ENCODE results near the gene AMZ1.
"Not testable (repeated sequence)": the region's sequence is repeated elsewhere in the genome, so short reads cannot be mapped to it uniquely, and the experiment has no call there.

AMZ1 gene

DNA sequence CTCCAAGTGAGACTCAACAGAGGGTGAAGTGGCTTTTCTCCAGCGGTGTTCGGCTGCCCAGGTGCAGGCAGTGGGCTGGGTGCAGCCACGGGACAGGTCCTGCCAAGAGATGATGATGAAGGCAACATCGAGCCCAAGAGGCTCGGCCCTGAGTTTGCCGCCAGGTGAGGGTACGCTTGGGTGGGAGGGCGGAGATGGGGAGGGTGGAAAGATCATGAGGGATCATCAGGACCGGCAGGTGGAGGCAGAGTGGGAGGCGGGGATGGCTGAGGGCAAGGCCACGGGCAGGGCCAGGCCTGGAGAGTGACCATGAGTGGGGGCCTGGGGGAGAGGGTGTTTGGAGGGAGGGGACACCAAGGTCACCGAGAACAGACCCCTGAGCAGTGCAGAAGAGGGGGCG, 17.8 kb upstream of the AMZ1 start:
- DNase-seq, result no peak

DNA sequence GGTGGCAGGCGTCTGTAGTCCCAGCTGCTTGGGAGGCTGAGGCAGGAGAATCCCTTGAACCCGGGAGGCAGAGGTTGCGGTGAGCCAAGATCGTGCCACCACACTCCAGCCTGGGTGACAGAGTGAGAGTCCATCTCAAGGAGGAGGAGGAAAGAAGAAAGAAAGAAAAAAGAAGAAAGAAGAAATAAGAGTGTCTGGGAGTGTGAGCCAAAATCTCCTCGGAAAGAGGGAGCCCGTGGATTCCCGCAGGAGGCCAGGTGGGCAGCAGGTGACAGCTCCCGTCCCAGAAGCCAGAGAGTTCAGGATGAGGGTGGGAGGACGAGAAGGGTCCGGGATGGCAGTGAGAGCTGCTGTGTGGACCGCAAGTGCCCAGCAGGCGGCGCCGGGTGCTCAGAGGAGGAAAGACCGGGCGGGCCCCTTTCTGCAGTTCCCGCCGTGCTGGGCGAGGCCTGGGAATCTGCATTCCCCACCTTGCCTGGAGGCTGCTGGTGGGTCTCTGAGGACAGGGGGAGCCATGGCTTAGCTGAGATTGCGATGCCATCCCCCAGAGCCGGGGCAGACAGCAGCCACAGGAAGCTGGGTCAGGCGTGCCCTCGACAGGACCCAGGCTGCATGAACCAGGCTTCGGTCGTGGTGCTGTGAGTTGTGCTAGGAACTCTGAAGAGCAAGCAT, 17.1 kb upstream of the AMZ1 start:
- DNase-seq, result peak; percentile 50

- DNase-seq, result not testable (repeated sequence)
Observed at GRCh38 chr7:2673214-2673613, 14.8 kb upstream of the AMZ1 start.

DNA sequence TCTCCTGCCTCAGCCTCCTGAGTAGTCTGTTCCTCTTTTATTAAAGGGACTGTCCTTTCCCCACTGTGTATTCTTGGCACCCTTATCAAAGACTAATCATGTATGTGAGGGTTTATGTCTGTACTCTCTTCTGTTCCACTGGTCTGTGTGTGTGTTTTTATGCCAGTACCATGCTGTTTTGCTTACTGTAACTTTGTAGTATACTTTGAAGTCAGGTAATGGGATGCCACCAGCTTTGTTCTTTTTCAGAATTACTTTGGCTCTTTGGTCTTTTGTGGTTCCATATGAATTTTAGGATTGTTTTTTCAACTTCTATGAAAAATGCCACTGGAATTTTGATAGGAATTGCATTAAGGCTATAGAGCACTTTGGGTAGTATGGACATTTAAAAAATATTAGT, 14.1 kb upstream of the AMZ1 start:
- no peak for DNase-seq

- DNase-seq, result no peak
Observed at GRCh38 chr7:2675256-2675764, 12.7 kb upstream of the AMZ1 start.

- DNase-seq, result not testable (repeated sequence)
Observed at GRCh38 chr7:2676576-2676975, 11.4 kb upstream of the AMZ1 start.

GRCh38 chr7:2678454-2678853, 9.5 kb upstream of the AMZ1 start:
- DNase-seq, result not testable (repeated sequence)

DNA sequence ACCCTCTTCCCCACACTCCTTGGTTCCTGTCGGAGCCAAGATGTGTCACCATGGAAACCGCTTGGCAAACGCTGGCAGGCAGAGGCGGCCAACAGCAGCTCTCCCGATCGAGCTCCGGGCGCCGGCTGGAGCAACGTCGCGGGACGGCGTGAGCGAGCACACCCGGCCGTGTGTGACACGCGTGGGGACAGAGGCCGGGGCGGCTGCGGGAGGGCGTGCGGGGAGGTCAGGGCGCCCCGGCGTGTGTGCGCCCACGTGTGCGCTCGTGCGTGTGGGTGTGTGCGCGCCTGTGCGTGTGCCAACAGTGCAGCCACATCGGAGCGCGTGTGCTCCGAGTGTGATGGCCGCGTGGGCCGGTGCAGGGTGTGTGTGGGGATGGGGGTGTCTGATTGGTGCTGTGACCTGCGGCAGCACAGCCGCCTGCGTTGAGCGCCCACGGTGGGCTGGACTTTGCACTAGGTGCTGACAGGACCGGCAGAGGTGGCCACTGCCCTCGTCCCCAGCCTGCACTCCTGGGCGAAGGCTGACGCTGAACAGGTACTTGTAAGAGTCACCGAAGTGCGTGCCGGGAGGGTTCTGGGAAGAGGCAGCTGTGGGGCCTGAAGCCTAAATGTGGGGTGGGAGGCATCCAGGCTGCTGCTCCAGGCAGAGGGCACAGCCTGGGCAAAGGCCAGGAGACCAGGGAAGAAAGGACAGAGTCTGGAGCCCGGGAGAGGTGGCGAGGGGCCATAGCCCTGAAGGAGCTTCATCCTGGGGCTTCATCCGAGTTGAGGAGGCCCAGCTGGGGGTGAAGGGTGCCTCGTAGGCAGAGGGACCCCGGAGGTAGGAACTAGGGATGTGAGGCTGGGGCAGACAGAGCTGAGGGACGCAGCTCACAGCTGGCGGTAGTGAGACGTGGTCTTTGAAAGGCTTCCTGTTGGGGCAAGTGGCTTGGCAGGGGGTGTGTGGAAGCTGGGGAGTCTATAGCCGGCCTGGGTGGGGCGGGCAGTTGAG, 8.6 kb upstream of the AMZ1 start:
- DNase-seq, result not testable (repeated sequence)

DNA sequence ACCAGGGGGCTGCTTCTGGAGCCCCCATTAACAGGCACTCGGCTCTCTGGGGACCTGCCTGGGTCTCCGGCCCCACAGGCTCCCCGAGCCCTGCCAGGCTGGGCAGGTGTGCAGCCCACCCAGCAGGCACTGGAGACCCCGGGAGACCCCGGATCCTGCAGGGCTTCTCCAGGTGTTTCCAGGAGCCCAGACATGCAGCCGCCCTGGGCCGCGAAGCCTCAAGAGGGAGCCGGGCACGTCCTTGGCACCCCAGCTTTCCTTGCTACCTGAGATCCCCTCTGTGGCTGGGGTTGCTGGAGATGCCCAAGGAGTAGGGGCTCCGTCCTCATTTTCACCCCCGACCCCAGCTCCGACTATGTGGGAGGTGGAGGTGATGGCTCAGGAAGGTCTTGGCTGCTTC, 7.7 kb upstream of the AMZ1 start:
- no peak for DNase-seq

DNA sequence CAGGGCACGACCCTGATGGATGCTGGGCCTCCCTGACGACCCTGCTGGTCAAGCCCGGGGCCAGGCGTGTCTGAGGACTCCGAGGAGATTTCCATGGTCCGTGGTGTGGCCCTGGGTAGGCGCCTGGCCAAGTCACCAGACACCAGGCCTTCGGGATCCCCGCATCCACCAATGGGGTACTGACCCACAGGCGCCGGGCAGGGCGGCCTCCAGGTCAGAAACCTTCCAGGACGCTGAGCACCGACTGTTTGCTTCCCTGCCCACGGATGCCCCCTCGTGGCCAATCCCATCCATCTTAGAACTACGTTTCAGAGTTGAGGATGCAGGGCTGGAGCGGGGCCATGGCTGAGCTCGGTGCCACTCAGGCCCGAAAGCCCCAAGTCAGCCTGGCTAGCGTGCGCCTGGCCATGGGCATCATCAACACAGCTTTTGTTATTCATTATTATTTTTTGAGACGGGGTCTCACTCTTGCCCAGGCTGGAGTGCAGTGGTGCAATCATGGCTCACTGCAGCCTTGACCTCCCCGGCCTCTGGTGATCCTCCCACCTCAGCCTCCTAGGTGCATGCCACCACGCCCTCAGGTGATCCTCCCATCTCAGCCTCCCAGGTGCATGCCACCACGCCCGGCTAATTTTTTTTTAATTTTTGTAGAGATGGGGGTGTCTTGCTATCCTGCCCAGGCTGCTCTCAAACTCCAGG, 7.1 kb upstream of the AMZ1 start:
- DNase-seq, result peak; percentile 14

GRCh38 chr7:2681929-2682799, 5.8 kb upstream of the AMZ1 start:
- no peak for DNase-seq

- no peak for DNase-seq
Observed at GRCh38 chr7:2684501-2684900, 3.5 kb upstream of the AMZ1 start.

GRCh38 chr7:2686101-2686500, 1.9 kb upstream of the AMZ1 start:
- DNase-seq, result no peak

- no peak for DNase-seq
Observed at GRCh38 chr7:2687338-2687869, 598 bp upstream of the AMZ1 start.

DNA sequence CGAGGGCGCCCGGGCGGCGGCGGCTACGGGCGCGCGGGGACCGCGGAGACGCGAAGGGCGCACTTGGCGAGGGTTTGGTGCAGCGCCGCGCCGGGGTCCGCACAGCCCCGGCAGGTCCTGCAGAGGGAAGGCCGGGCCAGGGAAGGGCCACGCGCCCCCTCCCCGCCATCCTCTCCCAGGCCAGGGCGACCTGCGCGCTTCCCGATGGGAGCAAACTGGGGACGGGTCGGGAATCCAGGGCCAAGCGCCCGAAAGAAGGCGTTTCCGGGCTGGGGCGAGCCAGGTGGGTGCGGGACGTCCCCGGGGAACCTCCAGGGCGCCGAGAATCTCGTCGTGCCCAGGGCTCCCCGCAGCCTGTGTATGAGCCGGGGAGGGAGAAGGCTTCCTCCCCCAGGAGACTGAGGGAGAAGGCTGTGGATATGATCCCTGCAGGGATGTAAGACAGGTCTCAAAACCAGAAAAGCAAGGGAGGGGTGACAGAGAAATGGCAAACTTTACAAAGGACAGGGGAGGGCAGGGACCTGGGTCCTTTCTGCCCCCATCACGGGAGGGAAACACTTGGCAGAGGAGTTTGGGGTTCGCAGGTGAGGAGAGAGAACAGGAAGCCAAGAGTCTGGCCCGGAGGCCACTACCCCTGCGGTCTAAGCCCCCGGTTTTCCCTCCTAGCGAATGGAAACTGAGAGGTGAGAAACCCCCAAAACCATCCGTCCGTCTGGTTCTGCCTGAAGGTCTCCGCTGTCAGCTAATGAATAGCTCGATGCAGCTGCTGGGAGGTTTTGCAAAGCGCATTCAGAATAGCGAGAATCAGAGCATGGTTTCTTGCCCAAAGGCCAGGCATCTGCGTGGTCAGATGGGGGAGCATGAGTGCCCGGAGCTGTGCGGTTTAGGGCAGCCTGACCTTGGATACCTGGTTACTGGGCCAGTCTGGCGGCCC, 674 bp downstream of the AMZ1 start:
- no peak for DNase-seq

GRCh38 chr7:2689343-2689847, 1.4 kb downstream of the AMZ1 start:
- no peak for DNase-seq

GRCh38 chr7:2689951-2690705, 2.1 kb downstream of the AMZ1 start:
- no peak for DNase-seq

DNA sequence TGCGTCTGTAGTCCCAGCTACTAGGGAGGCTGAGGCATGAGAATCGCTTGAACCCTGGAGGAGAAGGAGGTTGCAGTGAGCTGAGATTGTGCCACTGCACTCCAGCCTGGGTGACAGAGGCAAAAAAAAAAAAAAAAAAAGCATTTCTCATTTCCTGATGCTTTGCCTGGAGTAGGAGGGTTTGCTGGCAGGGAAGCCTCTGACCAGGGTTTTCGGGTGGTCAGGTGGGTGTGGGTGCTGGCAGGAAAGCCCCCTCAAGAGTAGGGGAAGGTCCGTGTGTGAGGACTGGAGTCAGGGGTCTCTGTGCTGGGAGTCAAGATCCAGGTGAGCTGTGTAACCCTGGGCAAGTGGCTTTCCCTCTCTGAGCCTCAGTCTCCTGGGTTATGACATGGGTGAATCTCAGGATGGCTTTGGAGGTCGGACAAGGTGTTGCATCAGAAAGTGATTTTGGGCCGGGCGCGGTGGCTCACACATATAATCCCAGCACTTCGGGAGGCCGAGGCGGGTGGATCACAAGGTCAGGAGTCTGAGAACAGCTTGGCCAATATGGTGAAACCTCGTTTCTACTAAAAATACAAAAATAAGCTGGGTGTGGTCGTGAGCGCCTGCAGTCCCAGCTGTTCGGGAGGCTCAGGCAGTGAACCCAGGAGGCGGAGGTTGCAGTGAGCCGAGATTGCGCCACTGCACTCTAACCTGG, 3.2 kb downstream of the AMZ1 start:
- no peak for DNase-seq

- DNase-seq, result not testable (repeated sequence)
Observed at GRCh38 chr7:2691932-2692439, 4.0 kb downstream of the AMZ1 start.
